ENCODE results near the gene C22orf31.

Gene C22orf31

DNA sequence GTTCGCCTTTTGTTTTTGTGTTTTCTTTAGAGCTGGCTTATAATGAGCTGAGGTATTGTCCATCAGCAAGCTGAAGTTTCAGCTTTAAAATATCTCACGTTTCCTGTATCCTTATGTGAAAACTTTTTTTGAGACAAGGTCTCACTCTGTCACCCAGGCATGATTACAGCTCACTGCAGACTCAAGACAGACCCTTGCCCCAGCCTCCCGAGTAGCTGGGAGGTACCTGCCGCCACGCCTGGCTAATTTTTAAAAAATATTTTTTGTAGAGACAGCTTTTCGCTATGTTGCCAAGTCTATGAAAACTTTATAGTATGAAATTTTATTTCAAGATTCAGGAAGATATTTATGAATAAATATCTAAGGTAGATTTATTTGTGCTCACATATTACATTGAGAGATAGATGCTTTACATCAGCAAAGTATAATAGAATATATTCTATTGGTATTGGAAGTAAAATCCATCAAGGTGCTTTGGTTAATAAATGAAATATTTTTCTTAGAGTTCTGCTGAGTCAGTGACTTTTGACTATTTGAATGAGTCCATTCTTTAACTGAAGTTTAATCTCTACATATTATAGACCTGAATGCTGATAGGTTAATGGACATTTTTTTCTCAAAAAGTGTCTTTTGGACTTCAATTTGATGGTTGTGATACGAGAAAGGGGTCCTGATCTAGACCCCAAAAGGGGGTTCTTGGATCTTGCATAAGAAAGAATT, 21.4 kb upstream of the C22orf31 start:
- TF ChIP-seq, protein P1, sequence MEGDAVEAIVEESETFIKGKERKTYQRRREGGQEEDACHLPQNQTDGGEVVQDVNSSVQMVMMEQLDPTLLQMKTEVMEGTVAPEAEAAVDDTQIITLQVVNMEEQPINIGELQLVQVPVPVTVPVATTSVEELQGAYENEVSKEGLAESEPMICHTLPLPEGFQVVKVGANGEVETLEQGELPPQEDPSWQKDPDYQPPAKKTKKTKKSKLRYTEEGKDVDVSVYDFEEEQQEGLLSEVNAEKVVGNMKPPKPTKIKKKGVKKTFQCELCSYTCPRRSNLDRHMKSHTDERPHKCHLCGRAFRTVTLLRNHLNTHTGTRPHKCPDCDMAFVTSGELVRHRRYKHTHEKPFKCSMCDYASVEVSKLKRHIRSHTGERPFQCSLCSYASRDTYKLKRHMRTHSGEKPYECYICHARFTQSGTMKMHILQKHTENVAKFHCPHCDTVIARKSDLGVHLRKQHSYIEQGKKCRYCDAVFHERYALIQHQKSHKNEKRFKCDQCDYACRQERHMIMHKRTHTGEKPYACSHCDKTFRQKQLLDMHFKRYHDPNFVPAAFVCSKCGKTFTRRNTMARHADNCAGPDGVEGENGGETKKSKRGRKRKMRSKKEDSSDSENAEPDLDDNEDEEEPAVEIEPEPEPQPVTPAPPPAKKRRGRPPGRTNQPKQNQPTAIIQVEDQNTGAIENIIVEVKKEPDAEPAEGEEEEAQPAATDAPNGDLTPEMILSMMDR (IDR thresholded peaks at IDR 0.05; ENCODE audit: control insufficient read depth, insufficient read depth, low read depth, low read length, missing control alignments): no peak
- DNase-seq (ENCODE audit: low read depth): no peak
- no peak overlapping the region for H3K4me3 ChIP-seq (ENCODE audit: control insufficient read depth, low read depth, low read length)

GRCh38 chr22:29081517-29082236, 20.0 kb upstream of the C22orf31 start:
- TF ChIP-seq, protein P1 (IDR thresholded peaks at IDR 0.05; ENCODE audit: control insufficient read depth, insufficient read depth, low read depth, low read length, missing control alignments): no peak
- no peak overlapping the region for H3K4me3 ChIP-seq (ENCODE audit: control insufficient read depth, low read depth, low read length)
- DNase-seq (ENCODE audit: low read depth): no peak

- H3K4me3 ChIP-seq (ENCODE audit: control insufficient read depth, low read depth, low read length): no peak overlapping the region
These were observed 18.7 kb upstream of the C22orf31 start for GRCh38 chr22:29080106-29080975.

GRCh38 chr22:29079218-29079901, 17.7 kb upstream of the C22orf31 start:
- no peak for DNase-seq (ENCODE audit: low read depth)
- TF ChIP-seq, protein P1 (IDR thresholded peaks at IDR 0.05; ENCODE audit: control insufficient read depth, insufficient read depth, low read depth, low read length, missing control alignments): no peak
- no peak overlapping the region for H3K4me3 ChIP-seq (ENCODE audit: control insufficient read depth, low read depth, low read length)

More at GRCh38 chr22:29080106-29080975, 18.7 kb upstream of the C22orf31 start:
- DNase-seq (ENCODE audit: low read depth): no peak
- TF ChIP-seq, protein P1 (IDR thresholded peaks at IDR 0.05; ENCODE audit: control insufficient read depth, insufficient read depth, low read depth, low read length, missing control alignments): no peak

DNA sequence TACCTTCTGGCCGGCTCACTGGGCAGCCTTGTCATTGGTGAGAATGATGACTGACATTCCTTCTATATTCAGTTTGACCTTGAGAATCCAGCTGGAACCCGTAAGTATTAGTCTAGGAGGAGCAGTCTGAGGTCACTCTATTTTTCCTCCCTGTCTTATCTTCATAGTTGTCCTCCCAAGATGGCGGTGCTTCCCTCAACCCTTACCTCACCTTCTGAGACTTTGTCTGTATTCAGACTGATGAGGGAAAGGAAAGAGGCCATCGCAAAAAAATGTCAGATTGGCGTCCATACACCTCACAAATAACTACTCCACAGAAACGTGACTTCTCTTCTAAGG, 17.2 kb upstream of the C22orf31 start:
- no peak overlapping the region for H3K4me3 ChIP-seq (ENCODE audit: control insufficient read depth, low read depth, low read length)
- no peak for DNase-seq (ENCODE audit: low read depth)
- TF ChIP-seq, protein P1 (IDR thresholded peaks at IDR 0.05; ENCODE audit: control insufficient read depth, insufficient read depth, low read depth, low read length, missing control alignments): no peak
